Adrenal gland (tissue), 5 donors: Measurements from ENCODE around the gene CERK.

ENCODE experiments used
- CTCF ChIP-seq, 6 experiments: fragments of 450-650 bp in 4 of 6; fragments of 200-600 bp in 2 of 6; sonication (generic) in 1 of 6; IDR thresholded peaks; 1 replicate in 5 of 6; 2 replicates in 1 of 6; pipeline versions ENCODE4 v1.5.1 to v1.8.0; 2016 to 2021; ENCODE audit warnings: antibody characterized with exemption in 6 of 6, mild to moderate bottlenecking in 2 of 6, moderate library complexity in 1 of 6
- POLR2A ChIP-seq, 2 donors: fragments of 450-650 bp; IDR thresholded peaks; one replicate each; pipeline ENCODE4 v1.6.1; 2017; ENCODE audit warnings: antibody characterized with exemption in 2 of 2, mild to moderate bottlenecking in 2 of 2, moderate library complexity in 1 of 2
- donor health status: DM: no; HTN: no; CAD: no.

DNA sequence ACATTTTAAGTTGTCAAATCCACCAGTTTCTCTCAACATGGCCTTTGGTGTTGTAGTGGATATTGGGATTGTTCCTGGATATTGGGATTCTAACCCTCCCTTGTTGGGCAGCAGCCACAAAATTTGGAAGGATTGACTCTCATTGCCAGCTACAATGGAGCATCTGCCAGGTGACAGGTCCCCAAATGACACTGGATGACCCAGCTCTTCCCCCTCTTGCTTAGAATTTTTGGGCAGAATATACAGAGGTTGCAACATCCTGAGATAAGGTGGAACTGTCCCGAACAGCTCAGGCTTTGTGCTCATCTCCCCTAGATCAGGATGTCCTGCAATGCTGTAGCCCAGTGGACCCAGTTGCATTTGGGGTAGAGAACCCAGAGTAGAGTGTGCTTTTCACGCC is 19.1 kb upstream of the CERK start:
- no peak for TF ChIP-seq CTCF (IDR thresholded peaks at IDR 0.05)
- TF ChIP-seq POLR2A (IDR thresholded peaks at IDR 0.05), result no peak
